ENCODE measurements around the gene NEK5. TPM values are rescaled to one million over a fixed set of nuclear protein-coding genes. Genes with fewer than 3 reads are reported as not detected.

NEK5 gene
- total RNA-seq, 1 donor from 2014 or later, result 0.69 TPM

Other genes with a start within 250 kb of the NEK5 start
- gene ATP7B, start 117.6 kb downstream of the NEK5 start, total RNA-seq, result 7.7 TPM
- gene ALG11, start 116.7 kb downstream of the NEK5 start, total RNA-seq, result 19.3 TPM
- 18.1 TPM for gene UTP14C, start 104.4 kb downstream of the NEK5 start, total RNA-seq
- 10.6 TPM for gene NEK3, start 30.5 kb upstream of the NEK5 start, total RNA-seq